ENCODE data around the gene HIGD1C. TPM values are rescaled to one million over a fixed set of nuclear protein-coding genes. Genes with fewer than 3 reads are reported as not detected.
A peak's percentile ranks its signal among the peaks of the same experiment; 100 is the strongest.
"Not testable (repeated sequence)": the region's sequence is repeated elsewhere in the genome, so short reads cannot be mapped to it uniquely, and the experiment has no call there.

The HIGD1C gene
- not detected for total RNA-seq
- long read RNA-seq: 0 reads

DNA sequence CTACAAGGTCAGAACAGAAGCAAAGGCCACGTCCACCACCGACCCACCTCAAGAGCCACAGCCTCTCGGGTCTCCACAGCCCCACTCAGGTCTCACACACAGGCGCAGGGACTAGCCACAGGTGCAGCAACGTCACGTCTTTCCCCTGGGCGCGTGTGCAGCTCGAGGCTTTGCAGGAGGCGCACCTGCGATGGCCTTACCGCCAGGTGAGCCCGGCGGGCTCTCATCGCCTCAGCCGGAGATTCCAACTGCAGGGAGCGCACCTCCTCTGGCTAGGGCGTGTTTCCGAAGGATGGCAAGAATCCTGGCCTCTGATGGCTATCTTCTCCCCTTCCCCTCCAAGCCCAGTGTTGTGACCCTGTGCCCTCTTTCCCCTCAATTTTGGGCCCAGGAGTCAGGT is at the start of gene HIGD1C:
TSS of gene HIGD1C (plus strand) at position 35 of the 400 bp plus-strand sequence. CDS start 1,455 bp downstream, outside the sequence.
- ATAC-seq: no peak
- no peak for DNase-seq
- intact Hi-C loops (cut with micrococcal nuclease): no loop called here

DNA sequence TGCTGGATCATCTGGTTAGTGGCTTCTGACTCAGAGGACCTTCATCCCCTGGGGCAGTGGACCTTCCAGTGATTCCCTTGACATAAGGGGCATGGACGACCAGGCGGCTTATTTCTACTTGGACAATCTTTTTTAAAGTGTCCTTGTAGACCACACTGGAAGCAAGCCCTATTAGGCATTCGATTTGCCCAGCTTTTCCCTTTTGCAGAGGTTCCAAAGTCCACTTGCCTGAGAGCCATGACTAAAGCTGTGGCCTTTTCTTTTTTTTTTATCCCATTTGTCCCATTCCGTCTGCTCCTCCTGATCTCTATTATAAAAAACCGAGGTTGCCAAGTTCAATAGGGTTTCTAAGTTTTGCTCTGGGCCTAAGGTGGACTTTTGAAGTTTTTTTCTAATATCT is 43.9 kb upstream of the HIGD1C start:
- DNase-seq; ATAC-seq; intact Hi-C loops (cut with micrococcal nuclease): not testable (repeated sequence)

DNA sequence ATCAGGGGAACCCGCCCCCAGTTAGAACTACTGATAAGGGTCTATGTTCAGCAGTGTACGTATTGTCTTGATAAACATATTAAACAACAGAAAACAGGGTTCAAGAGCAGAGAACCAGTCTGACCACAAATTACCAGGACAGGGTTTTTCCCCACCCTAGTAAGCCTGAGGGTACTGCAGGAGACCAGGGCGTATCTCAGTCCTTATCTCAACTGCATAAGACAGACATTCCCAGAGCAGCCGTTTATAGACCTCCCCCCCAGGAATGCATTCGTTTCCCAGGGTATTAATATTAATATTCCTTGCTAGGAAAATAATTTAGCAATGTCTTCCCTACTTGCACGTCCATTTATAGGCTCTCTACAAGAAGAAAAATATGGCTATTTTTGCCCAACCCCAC is 40.0 kb upstream of the HIGD1C start:
- DNase-seq; intact Hi-C loops (cut with micrococcal nuclease); ATAC-seq: not testable (repeated sequence)

GRCh38 chr12:50913224-50913623 is 39.1 kb upstream of the HIGD1C start:
- ATAC-seq (no peak), DNase-seq (no peak)
- intact Hi-C loops (cut with micrococcal nuclease): no loop called here

DNA sequence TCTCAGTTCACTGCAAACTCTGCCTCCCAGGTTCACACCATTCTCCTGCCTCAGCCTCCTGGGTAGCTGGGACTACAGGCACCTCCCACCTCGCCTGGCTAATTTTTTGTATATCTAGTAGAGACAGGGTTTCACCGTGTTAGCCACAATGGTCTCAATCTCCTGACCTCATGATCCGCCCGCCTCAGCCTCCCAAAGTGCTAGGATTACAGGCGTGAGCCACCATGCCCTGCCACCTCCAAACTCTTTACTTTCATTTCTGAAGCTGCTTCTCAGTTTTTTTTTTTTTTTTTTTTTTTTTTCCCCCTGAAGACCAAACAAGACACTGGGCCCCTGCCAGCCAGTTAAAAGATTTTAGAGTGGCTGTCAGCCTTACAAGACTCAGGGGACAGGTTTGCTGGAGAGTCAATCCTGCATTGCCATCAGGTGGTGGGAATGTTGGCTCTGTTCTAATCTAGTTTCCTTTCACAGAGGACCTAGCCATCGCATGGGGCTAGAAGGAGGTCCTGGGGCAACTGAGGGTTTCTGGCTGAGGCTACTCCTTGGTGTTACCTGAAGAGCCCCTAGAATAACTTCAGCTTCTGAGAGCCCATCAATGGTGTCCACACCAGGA is 37.4 kb upstream of the HIGD1C start:
- DNase-seq (no peak), ATAC-seq (no peak)
- intact Hi-C loops (cut with micrococcal nuclease): no loop called here

DNA sequence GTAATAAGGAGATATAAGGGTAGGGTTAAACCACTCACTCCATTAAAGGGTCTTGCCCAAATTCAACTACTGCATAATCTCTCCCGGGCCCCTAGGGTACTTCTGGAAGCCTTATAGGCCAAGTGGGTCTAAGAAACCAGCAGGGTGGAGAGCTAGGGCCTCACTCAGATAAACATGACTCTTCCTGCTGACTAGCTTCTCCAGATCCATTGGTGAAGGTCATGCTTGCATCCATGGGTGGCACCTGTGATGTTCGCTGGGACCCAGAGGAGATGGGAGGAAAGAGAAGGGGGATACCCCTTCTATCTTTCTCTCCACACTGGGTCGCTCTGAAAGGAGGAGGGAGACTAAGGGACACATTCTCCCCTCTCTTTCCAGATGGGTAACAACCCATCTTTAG is 36.1 kb upstream of the HIGD1C start:
- DNase-seq (no peak), ATAC-seq (no peak)
- intact Hi-C loops (cut with micrococcal nuclease): no loop called here

- ATAC-seq (no peak), DNase-seq (no peak)
- intact Hi-C loops (cut with micrococcal nuclease): no loop called here
These were observed 33.6 kb upstream of the HIGD1C start for GRCh38 chr12:50918584-50919316.

- intact Hi-C loops (cut with micrococcal nuclease): no loop called here
- ATAC-seq: peak; percentile 18
- no peak for DNase-seq
These were observed 29.5 kb upstream of the HIGD1C start for GRCh38 chr12:50922820-50923219.

GRCh38 chr12:50923361-50924130 is 28.8 kb upstream of the HIGD1C start:
- ATAC-seq: peak; percentile 23
- no peak for DNase-seq
- intact Hi-C loops (cut with micrococcal nuclease): no loop called here

- intact Hi-C loops (cut with micrococcal nuclease): no loop called here
- DNase-seq: no peak
- peak; percentile 1 for ATAC-seq
These were observed 28.3 kb upstream of the HIGD1C start for GRCh38 chr12:50924131-50924438.

DNA sequence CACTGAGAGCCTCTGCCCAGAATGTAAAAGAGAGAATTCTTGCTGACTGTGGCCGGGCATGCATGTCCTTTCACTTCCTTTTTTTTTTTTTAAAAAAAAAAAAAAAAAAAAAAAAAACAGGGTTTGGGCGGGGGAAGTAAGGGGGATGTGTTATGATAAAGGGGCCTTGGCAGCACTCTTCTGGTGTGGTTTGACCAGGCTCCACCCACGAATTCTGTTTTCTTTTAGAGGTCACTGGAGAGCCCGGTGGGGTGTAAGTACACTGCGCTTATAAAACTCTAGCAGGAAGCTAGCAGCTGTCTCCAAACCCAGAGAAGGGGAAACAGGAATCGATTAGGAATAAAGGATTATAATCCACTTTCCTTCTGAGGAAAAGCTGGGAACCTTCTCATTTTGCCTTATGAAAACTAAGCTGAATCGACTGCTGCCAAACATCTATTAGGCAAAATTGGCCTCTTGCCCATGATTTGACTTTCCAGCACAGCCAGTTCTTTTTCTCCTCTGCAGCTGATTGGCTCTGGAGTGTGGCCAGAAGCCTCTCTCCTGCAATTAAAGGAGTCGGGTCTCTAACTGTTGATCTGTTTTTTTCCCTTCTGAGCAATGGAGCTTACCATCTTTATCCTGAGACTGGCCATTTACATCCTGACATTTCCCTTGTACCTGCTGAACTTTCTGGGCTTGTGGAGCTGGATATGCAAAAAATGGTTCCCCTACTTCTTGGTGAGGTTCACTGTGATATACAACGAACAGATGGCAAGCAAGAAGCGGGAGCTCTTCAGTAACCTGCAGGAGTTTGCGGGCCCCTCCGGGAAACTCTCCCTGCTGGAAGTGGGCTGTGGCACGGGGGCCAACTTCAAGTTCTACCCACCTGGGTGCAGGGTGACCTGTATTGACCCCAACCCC is 27.7 kb upstream of the HIGD1C start:
- peak; percentile 88 for DNase-seq
- intact Hi-C loops (cut with micrococcal nuclease): no loop called here
- peak; percentile 93 for ATAC-seq

GRCh38 chr12:50925342-50925651 is 27.0 kb upstream of the HIGD1C start:
- DNase-seq (peak; percentile 42), ATAC-seq (peak; percentile 40)
- intact Hi-C loops (cut with micrococcal nuclease): no loop called here

DNA sequence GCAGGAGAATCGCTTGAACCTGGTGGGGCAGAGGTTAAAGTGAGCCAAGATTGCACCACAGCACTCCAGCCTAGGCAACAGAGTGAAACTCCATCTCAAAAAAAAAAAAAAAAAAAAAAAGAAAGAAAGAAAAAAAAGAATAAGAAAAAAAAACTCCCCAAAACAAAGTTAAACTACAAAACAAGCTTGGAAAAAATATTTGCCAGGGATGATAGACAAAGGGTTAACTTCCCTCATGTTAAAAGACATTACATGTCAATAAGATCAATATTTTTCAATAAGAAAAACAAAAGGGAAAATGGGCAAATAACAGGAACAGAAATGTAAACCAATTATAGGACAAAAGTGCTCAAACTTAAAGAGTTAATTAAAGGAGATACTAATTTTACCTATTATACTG is 26.4 kb upstream of the HIGD1C start:
- ATAC-seq: no peak
- no peak for DNase-seq
- intact Hi-C loops (cut with micrococcal nuclease): no loop called here

DNA sequence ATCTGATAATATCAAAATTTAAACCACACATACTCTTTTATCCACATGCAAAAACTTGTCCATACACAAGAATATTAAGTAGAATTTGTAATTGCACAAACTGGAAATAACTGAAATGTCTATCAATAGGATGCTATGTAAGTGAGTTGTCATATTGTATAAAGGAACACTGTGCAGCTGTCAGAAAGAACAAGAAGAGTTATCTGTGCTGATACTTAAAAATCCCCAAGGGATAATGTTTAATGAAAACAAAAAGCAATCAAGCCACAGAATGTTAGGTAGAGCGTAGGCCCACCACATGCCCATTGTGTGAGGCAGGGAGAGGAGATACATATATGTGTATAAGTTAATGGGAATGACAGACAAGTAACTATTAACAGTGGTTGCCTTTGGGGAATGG is 25.9 kb upstream of the HIGD1C start:
- ATAC-seq: no peak
- no peak for DNase-seq
- intact Hi-C loops (cut with micrococcal nuclease): no loop called here

DNA sequence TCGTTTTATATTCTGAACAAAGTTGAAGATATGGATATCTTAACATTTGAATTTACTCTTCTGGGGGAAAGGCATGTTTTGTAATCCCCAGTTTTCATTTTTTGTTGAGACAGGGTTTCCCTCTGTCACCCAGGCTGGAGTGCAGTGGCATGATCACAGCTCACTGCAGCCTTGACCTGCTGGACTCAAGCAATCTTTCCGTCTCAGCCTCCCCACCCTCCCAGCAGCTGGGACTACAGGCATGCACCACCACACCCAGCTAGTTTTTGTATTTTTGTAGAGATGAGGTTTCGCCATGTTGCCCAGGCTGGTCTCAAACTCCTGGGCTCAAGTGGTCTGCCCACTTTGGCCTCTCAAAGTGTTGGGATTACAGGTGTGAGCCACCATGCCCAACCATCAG is 25.4 kb upstream of the HIGD1C start:
- intact Hi-C loops (cut with micrococcal nuclease): not testable (repeated sequence)
- peak; percentile 37 for DNase-seq
- peak; percentile 9 for ATAC-seq

- intact Hi-C loops (cut with micrococcal nuclease): no loop called here
- ATAC-seq: no peak
- DNase-seq: no peak
These were observed 25.0 kb upstream of the HIGD1C start for GRCh38 chr12:50927356-50927755.

GRCh38 chr12:50927766-50928224 is 24.5 kb upstream of the HIGD1C start:
- DNase-seq: no peak
- intact Hi-C loops (cut with micrococcal nuclease): no loop called here
- ATAC-seq: no peak

- intact Hi-C loops (cut with micrococcal nuclease): no loop called here
- ATAC-seq (no peak), DNase-seq (no peak)
These were observed 24.0 kb upstream of the HIGD1C start for GRCh38 chr12:50928392-50928791.

DNA sequence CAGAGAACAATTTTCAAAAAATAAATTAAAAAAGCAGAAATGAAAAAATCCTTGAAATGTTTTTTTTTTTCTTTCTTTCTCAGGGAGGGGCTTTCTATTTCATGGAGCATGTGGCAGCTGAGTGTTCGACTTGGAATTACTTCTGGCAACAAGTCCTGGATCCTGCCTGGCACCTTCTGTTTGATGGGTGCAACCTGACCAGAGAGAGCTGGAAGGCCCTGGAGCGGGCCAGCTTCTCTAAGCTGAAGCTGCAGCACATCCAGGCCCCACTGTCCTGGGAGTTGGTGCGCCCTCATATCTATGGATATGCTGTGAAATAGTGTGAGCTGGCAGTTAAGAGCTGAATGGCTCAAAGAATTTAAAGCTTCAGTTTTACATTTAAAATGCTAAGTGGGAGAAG is 22.5 kb upstream of the HIGD1C start:
- ATAC-seq (no peak), DNase-seq (no peak)
- intact Hi-C loops (cut with micrococcal nuclease): no loop called here
